ENCODE data around the gene KAZN.

KAZN gene

GRCh38 chr1:14926818-14927575 lies 328.5 kb downstream of the KAZN start:
- Histone ChIP-seq H3K18ac (ENCODE audit: low read length) (peak overlapping the region; percentile 3), H3K4me3 (ENCODE audit: low read depth, low read length) (no peak overlapping the region), H3K4ac (ENCODE audit: low read depth, low read length) (no peak overlapping the region), H3K36me3 (ENCODE audit: control insufficient read depth in 1 of 2, insufficient read depth in 2 of 2, low read length in 2 of 2) (peaks cover 5 to 6% of the 10 kb centered on the region in 2 experiments), H3K79me1 (ENCODE audit: low read length) (peaks cover 17% of the 10 kb centered on the region), H4K8ac (ENCODE audit: low read depth, low read length) (no peak overlapping the region), H3K4me2 (ENCODE audit: low read length) (no peak overlapping the region), H3K79me2 (ENCODE audit: control insufficient read depth, insufficient read depth, low read length, poor library complexity) (peaks cover 5% of the 10 kb centered on the region), H3K9me3 (ENCODE audit: insufficient read depth, low read depth, low read length) (no peaks in the 10 kb centered on the region), H2BK12ac (ENCODE audit: low read length) (no peak overlapping the region), H4K12ac (ENCODE audit: low read depth, low read length) (no peak overlapping the region), H3K27me3 (ENCODE audit: insufficient read depth, low read length) (no peaks in the 10 kb centered on the region), H3K27ac (ENCODE audit: low read depth, low read length) (no peak overlapping the region), H3K9ac (ENCODE audit: low read length) (no peak overlapping the region), H2BK120ac (ENCODE audit: insufficient read depth, low read length, poor library complexity) (no peak overlapping the region), H3K23ac (ENCODE audit: low read length) (no peak overlapping the region), H2AFZ (ENCODE audit: insufficient read depth, low read length, poor library complexity) (no peak overlapping the region), H2AK5ac (ENCODE audit: low read length) (no peak overlapping the region), H4K91ac (ENCODE audit: low read depth, low read length) (peak overlapping the region; percentile 29), H3K14ac (ENCODE audit: low read length) (no peak overlapping the region), H3K4me1 (ENCODE audit: control insufficient read depth in 1 of 2, insufficient read depth in 2 of 2, low read length in 2 of 2) (peaks cover 20 to 24% of the 10 kb centered on the region in 2 experiments), H2BK5ac (ENCODE audit: low read depth, low read length, poor library complexity) (no peak overlapping the region)
- peak in 1 of 2 donors; percentile 14 for DNase-seq
- WGBS (ENCODE audit: extremely low coverage, insufficient coverage, insufficient read length), result no CpG with 5 or more reads among the region's 12 CpGs

DNA sequence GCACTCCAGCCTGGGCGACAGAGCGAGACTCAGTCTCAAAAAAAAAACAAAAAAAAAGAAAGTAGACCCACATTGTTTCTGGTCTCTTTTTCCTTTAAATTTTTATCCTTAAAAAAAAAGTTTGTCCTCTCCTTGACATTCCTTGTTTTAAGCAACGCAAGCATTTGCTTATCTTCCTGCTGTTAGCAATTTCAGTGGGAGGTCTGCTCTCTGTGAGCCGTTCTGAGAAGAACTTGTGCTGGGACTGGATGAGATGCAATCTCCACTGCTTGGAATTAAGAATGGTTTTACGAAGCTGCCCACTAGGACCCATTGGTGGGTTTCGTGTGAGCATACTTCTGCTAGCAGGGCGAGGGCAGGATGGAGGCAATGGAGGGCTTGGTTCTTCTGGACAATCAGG lies 329.9 kb downstream of the KAZN start:
- WGBS (ENCODE audit: extremely low coverage, insufficient coverage, insufficient read length), result no CpG with 5 or more reads among the region's 7 CpGs
- Histone ChIP-seq H2AK5ac (ENCODE audit: low read length) (no peak overlapping the region), H3K18ac (ENCODE audit: low read length) (peak overlapping the region; percentile 2), H3K14ac (ENCODE audit: low read length) (no peak overlapping the region), H3K4ac (ENCODE audit: low read depth, low read length) (no peak overlapping the region), H2AFZ (ENCODE audit: insufficient read depth, low read length, poor library complexity) (no peak overlapping the region), H3K79me2 (ENCODE audit: control insufficient read depth, insufficient read depth, low read length, poor library complexity) (peaks cover 5% of the 10 kb centered on the region), H2BK120ac (ENCODE audit: insufficient read depth, low read length, poor library complexity) (peak overlapping the region; percentile 0), H3K23ac (ENCODE audit: low read length) (no peak overlapping the region), H3K9ac (ENCODE audit: low read length) (no peak overlapping the region), H3K79me1 (ENCODE audit: low read length) (peaks cover 17% of the 10 kb centered on the region), H4K8ac (ENCODE audit: low read depth, low read length) (no peak overlapping the region), H3K27me3 (ENCODE audit: insufficient read depth, low read length) (no peaks in the 10 kb centered on the region), H3K4me2 (ENCODE audit: low read length) (no peak overlapping the region), H2BK12ac (ENCODE audit: low read length) (no peak overlapping the region), H3K9me3 (ENCODE audit: insufficient read depth, low read depth, low read length) (no peaks in the 10 kb centered on the region), H4K12ac (ENCODE audit: low read depth, low read length) (no peak overlapping the region), H3K4me1 (ENCODE audit: control insufficient read depth in 1 of 2, insufficient read depth in 2 of 2, low read length in 2 of 2) (peaks cover 20 to 21% of the 10 kb centered on the region in 2 experiments), H2BK5ac (ENCODE audit: low read depth, low read length, poor library complexity) (no peak overlapping the region), H4K91ac (ENCODE audit: low read depth, low read length) (peak overlapping the region; percentile 11), H3K27ac (ENCODE audit: low read depth, low read length) (no peak overlapping the region), H3K4me3 (ENCODE audit: low read depth, low read length) (no peak overlapping the region), H3K36me3 (ENCODE audit: control insufficient read depth in 1 of 2, insufficient read depth in 2 of 2, low read length in 2 of 2) (peaks cover 5 to 6% of the 10 kb centered on the region in 2 experiments)
- DNase-seq, result no peak

DNA sequence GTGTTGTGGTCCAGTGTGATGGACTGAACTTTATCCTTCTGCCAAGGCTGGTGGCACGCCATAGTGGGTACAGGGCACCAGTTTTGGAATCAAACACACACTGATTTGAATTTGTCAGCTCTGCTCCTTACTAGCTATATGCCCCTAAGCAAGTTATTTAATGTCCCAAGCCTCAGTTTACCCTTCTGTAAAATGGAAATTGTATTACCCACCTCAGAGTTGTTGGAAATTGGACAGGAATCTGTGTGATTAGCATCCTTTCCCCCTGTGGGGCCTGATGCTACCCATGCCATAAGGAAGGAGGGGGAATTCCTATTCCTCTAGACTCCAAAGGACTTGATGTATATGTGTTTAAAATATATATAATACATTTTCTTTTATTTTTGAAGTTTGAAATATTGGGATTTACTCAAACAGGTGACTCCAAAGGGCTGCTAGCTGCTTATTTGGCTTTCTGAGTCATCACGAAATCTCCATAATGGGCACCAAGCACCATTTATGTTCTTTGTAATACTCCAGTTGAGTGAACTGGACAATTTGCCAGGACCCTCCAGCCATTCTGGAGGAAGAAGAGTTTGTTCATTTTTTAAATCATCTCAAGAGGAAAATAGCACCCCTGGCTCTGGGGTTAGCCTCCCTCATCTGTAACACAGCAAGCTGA lies 330.5 kb downstream of the KAZN start:
- Histone ChIP-seq H2AFZ (ENCODE audit: insufficient read depth, low read length, poor library complexity) (no peak overlapping the region), H3K79me2 (ENCODE audit: control insufficient read depth, insufficient read depth, low read length, poor library complexity) (peaks cover 5% of the 10 kb centered on the region), H2BK5ac (ENCODE audit: low read depth, low read length, poor library complexity) (no peak overlapping the region), H3K4ac (ENCODE audit: low read depth, low read length) (no peak overlapping the region), H3K79me1 (ENCODE audit: low read length) (peaks cover 14% of the 10 kb centered on the region), H2AK5ac (ENCODE audit: low read length) (no peak overlapping the region), H3K4me3 (ENCODE audit: low read depth, low read length) (no peak overlapping the region), H4K12ac (ENCODE audit: low read depth, low read length) (no peak overlapping the region), H3K4me1 (ENCODE audit: control insufficient read depth in 1 of 2, insufficient read depth in 2 of 2, low read length in 2 of 2) (peaks cover 17 to 20% of the 10 kb centered on the region in 2 experiments), H2BK120ac (ENCODE audit: insufficient read depth, low read length, poor library complexity) (peak overlapping the region; percentile 0), H4K8ac (ENCODE audit: low read depth, low read length) (no peak overlapping the region), H3K18ac (ENCODE audit: low read length) (peak overlapping the region; percentile 2), H3K4me2 (ENCODE audit: low read length) (no peak overlapping the region), H3K36me3 (ENCODE audit: control insufficient read depth in 1 of 2, insufficient read depth in 2 of 2, low read length in 2 of 2) (peaks cover 5 to 6% of the 10 kb centered on the region in 2 experiments), H3K14ac (ENCODE audit: low read length) (no peak overlapping the region), H3K23ac (ENCODE audit: low read length) (no peak overlapping the region), H3K27me3 (ENCODE audit: insufficient read depth, low read length) (no peaks in the 10 kb centered on the region), H3K9ac (ENCODE audit: low read length) (no peak overlapping the region), H3K27ac (ENCODE audit: low read depth, low read length) (no peak overlapping the region), H3K9me3 (ENCODE audit: insufficient read depth, low read depth, low read length) (no peaks in the 10 kb centered on the region), H2BK12ac (ENCODE audit: low read length) (no peak overlapping the region), H4K91ac (ENCODE audit: low read depth, low read length) (peak overlapping the region; percentile 11)
- DNase-seq, result no peak
- no CpG with 5 or more reads among the region's 2 CpGs for WGBS (ENCODE audit: extremely low coverage, insufficient coverage, insufficient read length)

DNA sequence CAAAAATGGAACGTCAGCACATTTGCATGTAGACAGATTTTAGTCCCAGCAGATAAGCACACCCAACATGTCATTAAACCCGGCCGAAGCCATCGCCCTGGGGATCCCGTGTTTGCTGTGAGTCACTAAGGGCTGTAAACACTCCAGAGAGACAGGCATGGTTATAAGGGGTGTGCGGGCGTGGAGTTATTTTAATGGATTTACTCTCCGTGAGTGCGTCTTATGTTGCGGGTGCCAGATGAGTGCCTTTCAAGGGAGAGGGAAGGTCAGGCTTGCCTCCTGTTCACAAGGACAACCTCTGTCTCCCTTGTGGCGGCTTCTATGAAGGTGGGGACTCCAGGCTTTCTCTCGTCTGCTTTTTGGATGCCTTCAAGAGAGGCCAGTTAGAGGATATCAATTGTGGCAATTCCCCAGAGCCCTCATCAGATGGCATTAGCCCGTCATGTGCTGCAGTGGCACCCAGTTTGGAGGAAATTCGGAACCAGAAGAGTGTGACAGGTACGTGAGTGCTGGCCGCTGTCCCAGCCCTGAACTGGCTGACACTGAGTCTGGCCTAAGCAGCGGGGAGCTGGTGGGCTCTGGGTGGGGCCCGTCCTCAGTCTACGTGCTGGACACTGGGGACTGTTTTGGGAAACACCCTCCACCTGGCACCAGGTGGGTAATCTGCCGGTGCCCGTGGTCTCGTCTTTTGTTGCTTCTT lies 331.2 kb downstream of the KAZN start:
- peaks cover 17 to 20% of the 10 kb centered on the region in 2 experiments for H3K4me1 ChIP-seq (ENCODE audit: control insufficient read depth in 1 of 2, insufficient read depth in 2 of 2, low read length in 2 of 2)
- H2AK5ac ChIP-seq (ENCODE audit: low read length), result no peak overlapping the region
- H3K4ac ChIP-seq (ENCODE audit: low read depth, low read length), result peak overlapping the region; percentile 41
- H4K8ac ChIP-seq (ENCODE audit: low read depth, low read length), result peak overlapping the region; percentile 11
- peak overlapping the region; percentile 42 for H2AFZ ChIP-seq (ENCODE audit: insufficient read depth, low read length, poor library complexity)
- H3K4me2 ChIP-seq (ENCODE audit: low read length), result no peak overlapping the region
- H2BK120ac ChIP-seq (ENCODE audit: insufficient read depth, low read length, poor library complexity), result peak overlapping the region; percentile 30
- H3K14ac ChIP-seq (ENCODE audit: low read length), result peak overlapping the region; percentile 66
- H2BK5ac ChIP-seq (ENCODE audit: low read depth, low read length, poor library complexity), result peak overlapping the region; percentile 10
- no peak overlapping the region for H3K4me3 ChIP-seq (ENCODE audit: low read depth, low read length)
- no peak overlapping the region for H4K12ac ChIP-seq (ENCODE audit: low read depth, low read length)
- H3K36me3 ChIP-seq (ENCODE audit: control insufficient read depth in 1 of 2, insufficient read depth in 2 of 2, low read length in 2 of 2), result peaks cover 6 to 9% of the 10 kb centered on the region in 2 experiments
- no peak overlapping the region for H3K27ac ChIP-seq (ENCODE audit: low read depth, low read length)
- DNase-seq, result peak; percentile 95
- H3K9ac ChIP-seq (ENCODE audit: low read length), result no peak overlapping the region
- no peak overlapping the region for H3K23ac ChIP-seq (ENCODE audit: low read length)
- H3K79me1 ChIP-seq (ENCODE audit: low read length), result peaks cover 11% of the 10 kb centered on the region
- peak overlapping the region; percentile 72 for H4K91ac ChIP-seq (ENCODE audit: low read depth, low read length)
- H3K27me3 ChIP-seq (ENCODE audit: insufficient read depth, low read length), result no peaks in the 10 kb centered on the region
- peaks cover 4% of the 10 kb centered on the region for H3K79me2 ChIP-seq (ENCODE audit: control insufficient read depth, insufficient read depth, low read length, poor library complexity)
- WGBS (ENCODE audit: extremely low coverage, insufficient coverage, insufficient read length), result no CpG with 5 or more reads among the region's 22 CpGs
- H3K9me3 ChIP-seq (ENCODE audit: insufficient read depth, low read depth, low read length), result no peaks in the 10 kb centered on the region
- peak overlapping the region; percentile 66 for H2BK12ac ChIP-seq (ENCODE audit: low read length)
- H3K18ac ChIP-seq (ENCODE audit: low read length), result peak overlapping the region; percentile 74
